ENCODE data around the gene BMAL1.

BMAL1 gene

DNA sequence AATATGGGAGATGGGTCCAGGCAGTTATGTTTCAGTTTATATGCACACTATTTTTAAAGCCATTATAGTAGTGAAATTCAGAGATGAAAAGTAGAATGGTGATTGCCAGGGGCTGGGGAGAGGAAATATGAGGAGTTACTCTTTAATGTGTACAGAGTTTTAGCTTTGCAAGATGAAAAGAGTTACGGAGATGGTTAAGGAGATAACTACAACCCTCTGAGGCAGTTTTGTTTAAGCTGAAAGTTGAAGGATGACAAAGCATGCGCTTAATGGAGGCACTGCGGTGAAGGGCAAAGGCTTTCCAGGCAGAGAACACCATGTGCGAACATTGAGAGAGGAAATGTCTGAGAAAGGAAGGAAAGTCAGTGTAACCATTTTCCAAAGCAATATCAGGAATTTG lies 18.2 kb upstream of the BMAL1 start:
- no peak for DNase-seq (ENCODE audit: low read depth, low spot score)
- ChIA-PET CTCF (interaction anchor here (3.4 kb wide), 1 partner anchor 21 kb away, joined by 19 read pairs; no protein-coding TSS in a partner anchor), POLR2A (no interaction called here)
- H3K4me3 ChIP-seq (ENCODE audit: low read depth, low read length), result no peak overlapping the region
- no peak for TF ChIP-seq CTCF (IDR thresholded peaks at IDR 0.05; ENCODE audit: insufficient read depth, low read length, missing control alignments)

DNA sequence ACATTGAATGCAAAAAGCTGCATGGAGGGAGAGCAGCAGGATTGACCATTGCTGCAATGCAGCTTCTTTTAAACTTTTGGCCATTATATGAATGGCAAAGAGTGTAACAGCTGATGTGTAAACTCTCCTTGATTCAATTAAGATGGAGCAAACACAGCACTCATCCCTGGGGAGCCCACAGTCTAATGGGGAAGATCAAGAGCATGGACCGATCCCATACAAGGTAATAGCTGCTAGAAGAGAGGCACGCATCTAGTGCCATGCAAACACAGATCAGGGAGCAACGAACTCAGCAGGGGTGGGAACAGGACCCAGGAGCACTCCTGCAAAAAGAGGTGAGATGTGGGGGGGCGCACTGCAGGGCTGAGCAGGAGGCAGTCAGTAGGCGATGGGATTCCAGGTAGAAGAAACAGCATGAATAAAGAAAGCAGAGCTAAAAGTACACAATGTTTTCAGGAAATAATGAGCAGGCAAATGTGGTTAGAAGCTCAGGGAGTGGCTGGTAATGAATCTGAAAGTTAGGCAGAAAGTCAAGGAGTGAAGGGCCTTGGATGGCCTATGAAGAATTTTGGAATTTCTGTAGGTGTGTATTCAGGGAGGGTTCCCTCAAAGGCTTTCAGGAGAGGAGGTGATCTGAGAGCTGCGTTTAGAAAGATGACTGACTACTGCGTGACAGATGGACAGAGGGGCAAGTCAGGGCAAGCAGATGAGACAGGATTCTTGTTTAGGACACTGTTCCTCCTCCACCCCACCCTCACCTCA lies 17.2 kb upstream of the BMAL1 start:
- H3K4me3 ChIP-seq (ENCODE audit: low read depth, low read length), result no peak overlapping the region
- POLR2A ChIA-PET, result interaction anchor here (1.0 to 1.1 kb wide), 2 partner anchors 44 to 92 kb away, joined by 3 read pairs; no protein-coding TSS in a partner anchor
- DNase-seq (ENCODE audit: low read depth, low spot score), result no peak
- TF ChIP-seq CTCF (IDR thresholded peaks at IDR 0.05; ENCODE audit: insufficient read depth, low read length, missing control alignments), result no peak
- CTCF ChIA-PET, result interaction anchor here (0.8 to 3.5 kb wide), 11 partner anchors 11 to 298 kb away, joined by 3 to 19 read pairs (median 5); no protein-coding TSS in a partner anchor

DNA sequence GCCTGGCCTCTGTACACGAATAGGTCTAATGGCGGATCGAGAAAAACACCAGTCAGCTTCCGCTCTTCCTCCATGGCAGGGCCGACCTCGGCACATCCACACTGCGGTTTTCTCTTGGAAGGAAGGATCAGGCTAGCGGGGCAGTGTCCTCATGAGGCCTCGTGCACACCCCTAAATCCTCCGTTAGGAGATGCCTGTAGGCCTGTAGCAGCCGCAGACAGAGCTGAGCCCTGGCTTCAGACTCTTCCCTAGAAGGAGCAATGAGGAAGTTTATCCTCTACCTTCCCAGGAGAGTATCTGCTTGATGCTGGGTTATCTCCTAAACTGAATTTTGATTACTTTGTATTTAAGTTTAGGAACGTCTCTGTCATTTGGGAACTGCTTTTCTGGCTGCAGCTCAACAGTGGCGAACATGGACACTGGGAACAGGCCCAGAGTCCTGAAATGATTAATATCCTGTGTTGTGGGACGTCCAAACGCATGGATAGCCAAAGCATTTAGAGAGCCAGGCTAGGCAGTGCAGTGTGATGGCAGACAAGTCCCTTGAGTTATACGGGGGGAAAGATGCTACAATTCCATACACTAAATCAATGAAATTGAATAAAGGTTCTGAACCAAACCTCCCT lies 16.5 kb upstream of the BMAL1 start:
- no peak for TF ChIP-seq CTCF (IDR thresholded peaks at IDR 0.05; ENCODE audit: insufficient read depth, low read length, missing control alignments)
- POLR2A ChIA-PET, result interaction anchor here (1.0 to 1.1 kb wide), 2 partner anchors 45 to 92 kb away, joined by 3 read pairs; no protein-coding TSS in a partner anchor
- CTCF ChIA-PET, result interaction anchor here (0.8 to 3.5 kb wide), 13 partner anchors 12 to 299 kb away, joined by 3 to 19 read pairs (median 5); no protein-coding TSS in a partner anchor

GRCh38 chr11:13261591-13262061 lies 16.0 kb upstream of the BMAL1 start:
- peak; percentile 55 for DNase-seq (ENCODE audit: low read depth, low spot score)
- POLR2A ChIA-PET, result interaction anchor here (1.1 kb wide), 1 partner anchor 45 kb away, joined by 3 read pairs; no protein-coding TSS in a partner anchor
- no peak overlapping the region for H3K4me3 ChIP-seq (ENCODE audit: low read depth, low read length)
- CTCF ChIA-PET, result interaction anchor here (0.8 to 3.5 kb wide), 13 partner anchors 12 to 298 kb away, joined by 3 to 19 read pairs (median 5); no protein-coding TSS in a partner anchor
- no peak for TF ChIP-seq CTCF (IDR thresholded peaks at IDR 0.05; ENCODE audit: insufficient read depth, low read length, missing control alignments)

More for the DNA sequence above, 16.5 kb upstream of the BMAL1 start:
- no peak overlapping the region for H3K4me3 ChIP-seq (ENCODE audit: low read depth, low read length)
- no peak for DNase-seq (ENCODE audit: low read depth, low spot score)

GRCh38 chr11:13262096-13262495 lies 15.5 kb upstream of the BMAL1 start:
- TF ChIP-seq CTCF (IDR thresholded peaks at IDR 0.05; ENCODE audit: insufficient read depth, low read length, missing control alignments), result no peak
- ChIA-PET CTCF (interaction anchor here (0.8 to 3.5 kb wide), 11 partner anchors 9 to 298 kb away, joined by 3 to 19 read pairs (median 4); no protein-coding TSS in a partner anchor), POLR2A (no interaction called here)
- H3K4me3 ChIP-seq (ENCODE audit: low read depth, low read length), result no peak overlapping the region
- DNase-seq (ENCODE audit: low read depth, low spot score), result no peak

All from AG04449 (cell line).